Measurements from ENCODE around the gene SHOC2.

The SHOC2 gene

DNA sequence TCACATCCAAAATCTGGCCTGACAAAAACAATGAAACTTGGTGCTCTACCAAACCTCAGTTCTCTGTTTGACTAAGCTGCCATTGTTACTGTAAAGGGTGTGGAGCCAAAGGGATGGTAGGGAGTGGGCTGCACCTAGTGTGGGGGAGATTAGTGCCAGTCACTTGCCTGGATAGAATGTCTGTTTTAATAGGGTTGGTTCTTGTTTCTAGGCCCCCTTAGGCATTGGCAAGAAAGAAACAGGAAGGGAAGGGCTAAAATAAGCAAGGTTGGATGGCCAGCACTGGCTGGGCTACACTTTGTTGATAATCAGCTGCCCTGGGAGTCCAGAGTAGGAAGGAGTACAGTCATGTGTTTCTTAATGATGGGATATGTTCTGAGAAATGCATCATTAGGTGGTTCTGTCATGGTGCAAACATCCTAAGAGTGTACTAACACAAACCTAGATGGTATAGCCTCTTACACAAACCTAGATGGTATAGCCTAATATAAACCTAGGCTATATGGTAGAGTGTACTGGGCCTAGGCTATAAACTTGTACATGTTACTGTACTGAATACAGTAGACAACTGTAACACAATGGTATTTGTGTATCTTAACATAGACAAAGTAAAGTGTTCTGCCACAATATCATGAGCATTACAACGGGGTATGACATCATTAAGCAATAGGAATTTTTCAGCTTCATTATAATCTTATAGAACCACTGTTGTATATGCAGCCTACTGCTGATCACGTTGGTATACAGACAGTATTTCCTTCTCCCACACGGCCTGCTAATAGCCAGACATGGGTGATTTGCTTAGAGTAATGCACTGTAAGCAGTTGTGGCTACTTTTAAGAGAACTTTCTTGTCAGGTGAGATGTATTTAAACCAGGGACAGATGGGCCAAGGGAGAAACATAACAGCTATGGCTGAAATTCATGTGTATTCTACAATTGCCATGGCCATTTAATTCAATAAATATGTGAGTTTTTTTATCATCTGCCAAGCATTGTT lies 15.8 kb upstream of the SHOC2 start:
- TF ChIP-seq CTCF (IDR thresholded peaks at IDR 0.05): no peak

GRCh38 chr10:110910138-110910537 lies 9.3 kb upstream of the SHOC2 start:
- no peak for TF ChIP-seq CTCF (IDR thresholded peaks at IDR 0.05)

GRCh38 chr10:110912374-110912773 lies 7.0 kb upstream of the SHOC2 start:
- no peak for TF ChIP-seq CTCF (IDR thresholded peaks at IDR 0.05)

- TF ChIP-seq CTCF (IDR thresholded peaks at IDR 0.05): no peak
These were observed 5.0 kb upstream of the SHOC2 start for GRCh38 chr10:110914431-110914830.

- TF ChIP-seq CTCF (IDR thresholded peaks at IDR 0.05): no peak
These were observed 4.4 kb upstream of the SHOC2 start for GRCh38 chr10:110915035-110915434.

GRCh38 chr10:110916554-110917346 lies 2.7 kb upstream of the SHOC2 start:
- no peak for TF ChIP-seq CTCF (IDR thresholded peaks at IDR 0.05)

DNA sequence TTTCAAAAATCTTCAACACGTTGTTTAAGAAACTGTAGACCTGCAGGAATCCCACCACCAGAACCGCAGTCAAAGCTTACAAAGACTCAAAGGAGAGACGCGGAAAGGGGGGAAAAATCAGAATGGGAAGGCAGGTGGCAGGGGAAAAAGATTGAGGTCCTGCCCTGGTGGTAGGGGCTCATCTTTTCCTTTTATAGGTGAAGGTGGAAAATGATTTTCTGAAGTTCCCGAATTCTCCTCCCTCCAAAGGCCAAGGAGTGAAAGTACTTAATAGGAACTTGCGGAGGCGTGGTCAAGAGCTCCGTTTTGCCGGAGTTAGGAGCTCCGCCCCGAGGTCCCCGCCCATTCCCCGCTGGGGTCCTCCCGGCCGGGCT lies 1.1 kb upstream of the SHOC2 start:
- TF ChIP-seq CTCF (IDR thresholded peaks at IDR 0.05): no peak

Measured in LNCAP (cell line).